Lower leg skin (tissue), 4 donors: ENCODE measurements around the gene EPSTI1. TPM values are rescaled to one million over a fixed set of nuclear protein-coding genes. Genes with fewer than 3 reads are reported as not detected.

Source experiments
- DNase-seq, 2 donors: peaks; one replicate each; pipeline ENCODE4 v3.0.0-alpha.2; 2019; ENCODE audit warnings: low spot score in 2 of 2
- H3K4me3 ChIP-seq: fragments of 200-600 bp; sonication (generic); 2 replicates; pipeline ENCODE4 v1.5.1; 2017; ENCODE audit warnings: mild to moderate bottlenecking, low read depth; ENCODE audit not compliant: poor library complexity, severe bottlenecking
- POLR2A ChIP-seq, 2 donors: fragments of 450-650 bp; IDR thresholded peaks; one replicate each; pipeline ENCODE4 v1.6.1; 2016 to 2017; ENCODE audit warnings: antibody characterized with exemption in 2 of 2, mild to moderate bottlenecking in 1 of 2, moderate library complexity in 1 of 2
- WGBS, 2 donors: methylation state at CpG; one replicate each; pipeline ENCODE4 v1.1.5; 2018; 5-methylcytosine and 5-hydroxymethylcytosine counted together
- intact Hi-C: fragments of 100-400 bp; cut with DNase I; formaldehyde crosslinking; loops from one replicate; pipeline ENCODE4 v1.15.0; 2023; ENCODE audit warnings: low total_unique reads
- total RNA-seq, 4 donors: library from RNA; depleted of rRNA; stranded (reverse); fragments of >200 nt; gene quantifications; one replicate each; pipeline ENCODE4 v1.1.0, GENCODE V29; 2016
- TF ChIP-seq, protein P1 (sequence below), 3 donors: fragments of 450-650 bp; IDR thresholded peaks; one replicate each; pipeline ENCODE4 v1.5.1; 2016; ENCODE audit warnings: antibody characterized with exemption in 3 of 3, mild to moderate bottlenecking in 3 of 3, moderate library complexity in 2 of 3

The EPSTI1 gene
- total RNA-seq, 4 donors from 2014 or later = 0.79 to 4.8 (median 0.91) TPM; not detected in 1

DNA sequence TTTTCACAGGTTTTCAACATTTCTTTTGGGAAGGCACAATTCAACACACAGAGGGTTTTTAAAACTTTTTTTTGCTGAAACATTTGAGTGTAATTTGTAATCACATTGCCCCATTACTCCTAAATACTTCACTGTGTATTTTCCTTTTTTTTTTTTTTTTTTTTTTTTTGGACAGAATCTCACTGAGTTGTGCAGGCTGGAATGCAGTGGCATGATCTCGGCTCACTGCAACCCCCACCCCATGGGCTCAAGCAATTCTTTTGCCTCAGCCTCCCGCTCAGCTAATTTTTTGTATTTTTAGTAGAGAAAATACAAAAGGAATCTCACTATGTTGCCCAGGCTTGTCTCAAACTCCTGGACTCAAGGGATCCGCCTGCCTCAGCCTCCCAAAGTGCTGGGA, 16.6 kb upstream of the EPSTI1 start:
- intact Hi-C loops = no loop called here
- no peak for DNase-seq
- no peak for TF ChIP-seq POLR2A (IDR thresholded peaks at IDR 0.05)
- TF ChIP-seq, protein P1, sequence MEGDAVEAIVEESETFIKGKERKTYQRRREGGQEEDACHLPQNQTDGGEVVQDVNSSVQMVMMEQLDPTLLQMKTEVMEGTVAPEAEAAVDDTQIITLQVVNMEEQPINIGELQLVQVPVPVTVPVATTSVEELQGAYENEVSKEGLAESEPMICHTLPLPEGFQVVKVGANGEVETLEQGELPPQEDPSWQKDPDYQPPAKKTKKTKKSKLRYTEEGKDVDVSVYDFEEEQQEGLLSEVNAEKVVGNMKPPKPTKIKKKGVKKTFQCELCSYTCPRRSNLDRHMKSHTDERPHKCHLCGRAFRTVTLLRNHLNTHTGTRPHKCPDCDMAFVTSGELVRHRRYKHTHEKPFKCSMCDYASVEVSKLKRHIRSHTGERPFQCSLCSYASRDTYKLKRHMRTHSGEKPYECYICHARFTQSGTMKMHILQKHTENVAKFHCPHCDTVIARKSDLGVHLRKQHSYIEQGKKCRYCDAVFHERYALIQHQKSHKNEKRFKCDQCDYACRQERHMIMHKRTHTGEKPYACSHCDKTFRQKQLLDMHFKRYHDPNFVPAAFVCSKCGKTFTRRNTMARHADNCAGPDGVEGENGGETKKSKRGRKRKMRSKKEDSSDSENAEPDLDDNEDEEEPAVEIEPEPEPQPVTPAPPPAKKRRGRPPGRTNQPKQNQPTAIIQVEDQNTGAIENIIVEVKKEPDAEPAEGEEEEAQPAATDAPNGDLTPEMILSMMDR (IDR thresholded peaks at IDR 0.05) = no peak
- 82 to 90% methylated on average over 3 of the region's 3 CpGs for WGBS, 2 donors
- H3K4me3 ChIP-seq = no peak overlapping the region

DNA sequence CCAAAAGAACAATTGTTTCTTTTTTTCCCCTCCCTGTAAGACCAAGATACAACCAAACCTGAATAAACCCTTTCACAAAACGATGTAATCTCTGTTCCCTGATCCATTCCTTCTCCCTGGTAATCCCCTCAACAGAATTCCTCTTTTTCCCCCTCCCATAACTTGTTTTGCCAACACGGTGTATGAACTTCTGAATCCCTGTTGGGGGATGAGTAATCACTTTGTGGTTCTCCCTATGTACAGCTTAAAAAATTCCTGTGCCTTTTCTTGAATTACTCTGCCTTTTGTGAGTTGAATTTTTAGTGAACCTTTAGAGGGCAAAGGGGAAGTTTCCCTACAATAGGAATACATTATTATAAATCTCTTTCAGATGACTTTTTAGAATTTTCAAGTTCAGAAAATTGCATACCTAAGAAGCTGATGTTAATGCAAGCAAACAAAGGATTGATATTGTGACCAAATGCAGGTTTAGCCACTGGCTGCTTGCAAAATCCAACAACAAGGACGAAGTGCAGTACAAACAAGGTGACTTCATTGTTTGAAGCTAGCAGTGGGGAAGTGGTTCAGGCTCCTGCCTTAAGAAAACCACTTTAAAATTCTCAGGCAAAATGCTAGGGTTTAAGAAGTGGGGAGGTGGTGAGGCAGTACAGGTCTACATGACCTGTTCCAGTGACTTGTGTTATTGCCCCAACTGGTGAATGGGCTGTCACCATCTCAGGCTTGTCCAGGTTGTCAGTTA, 15.0 kb upstream of the EPSTI1 start:
- WGBS, 2 donors = 51 to 55% methylated on average over 3 of the region's 3 CpGs
- TF ChIP-seq POLR2A (IDR thresholded peaks at IDR 0.05) = no peak
- TF ChIP-seq, protein P1 (IDR thresholded peaks at IDR 0.05) = no peak
- no peak overlapping the region for H3K4me3 ChIP-seq
- no peak for DNase-seq
- intact Hi-C loops = no loop called here

DNA sequence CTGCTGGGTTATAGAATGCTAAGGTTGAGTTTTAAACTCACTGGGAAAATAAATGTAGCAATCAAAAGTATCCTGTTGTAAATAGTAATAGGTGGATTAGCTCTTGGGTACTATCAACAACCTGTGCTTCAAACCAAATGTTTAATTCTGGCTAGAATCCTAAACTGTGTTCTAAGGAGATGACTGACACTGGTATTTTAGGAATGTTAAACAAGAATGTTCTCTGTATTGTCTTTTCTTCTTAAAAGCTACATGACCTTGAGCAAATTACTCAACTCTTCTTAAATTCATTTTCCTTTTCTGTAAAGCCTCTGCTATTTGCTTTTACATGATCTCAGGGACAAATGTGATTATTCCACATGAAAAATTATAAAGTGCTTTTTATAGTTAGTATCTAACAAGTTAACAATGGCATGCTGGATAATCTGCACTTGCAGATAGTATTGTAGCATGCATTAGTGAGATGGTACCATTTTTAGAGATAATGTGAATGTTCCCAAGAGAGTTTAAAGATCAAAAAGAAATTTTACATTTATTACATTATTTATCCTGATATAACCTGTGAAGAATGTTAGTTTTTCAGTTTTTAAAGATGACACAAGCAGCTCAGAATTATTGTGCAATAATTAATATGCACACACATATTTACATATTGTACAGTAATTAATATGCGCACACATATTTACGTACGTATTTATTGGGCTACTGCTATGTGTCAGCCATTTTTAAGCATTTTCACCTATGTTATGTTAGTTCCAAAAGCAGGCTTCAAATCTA, 13.6 kb upstream of the EPSTI1 start:
- WGBS, 2 donors = 89 to 90% methylated on average over 3 of the region's 3 CpGs
- TF ChIP-seq POLR2A (IDR thresholded peaks at IDR 0.05) = no peak
- TF ChIP-seq, protein P1 (IDR thresholded peaks at IDR 0.05) = no peak
- DNase-seq = no peak
- H3K4me3 ChIP-seq = no peak overlapping the region
- intact Hi-C loops = no loop called here

DNA sequence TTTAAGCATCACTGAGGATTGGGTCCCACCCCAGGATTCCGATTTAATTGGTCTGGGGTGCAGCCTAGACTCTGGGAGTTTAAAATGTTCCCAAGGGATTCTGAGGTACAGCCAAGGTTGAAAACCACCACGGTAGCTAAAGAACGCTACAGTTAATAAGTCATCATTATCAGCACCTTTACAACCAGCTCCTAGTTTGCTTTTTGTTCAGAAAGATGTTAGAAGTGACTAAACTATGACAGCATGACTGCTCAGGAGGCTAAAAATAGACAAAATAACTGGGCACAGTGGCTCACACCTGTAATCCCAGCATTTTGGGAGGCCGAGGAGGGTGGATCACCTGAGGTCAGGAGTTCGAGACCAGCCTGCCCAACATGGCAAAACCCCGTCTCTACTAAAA, 11.7 kb upstream of the EPSTI1 start:
- TF ChIP-seq, protein P1 (IDR thresholded peaks at IDR 0.05) = no peak
- no peak for TF ChIP-seq POLR2A (IDR thresholded peaks at IDR 0.05)
- no peak overlapping the region for H3K4me3 ChIP-seq
- 90 to 93% methylated on average over 6 of the region's 6 CpGs for WGBS, 2 donors
- no peak for DNase-seq
- intact Hi-C loops = no loop called here

DNA sequence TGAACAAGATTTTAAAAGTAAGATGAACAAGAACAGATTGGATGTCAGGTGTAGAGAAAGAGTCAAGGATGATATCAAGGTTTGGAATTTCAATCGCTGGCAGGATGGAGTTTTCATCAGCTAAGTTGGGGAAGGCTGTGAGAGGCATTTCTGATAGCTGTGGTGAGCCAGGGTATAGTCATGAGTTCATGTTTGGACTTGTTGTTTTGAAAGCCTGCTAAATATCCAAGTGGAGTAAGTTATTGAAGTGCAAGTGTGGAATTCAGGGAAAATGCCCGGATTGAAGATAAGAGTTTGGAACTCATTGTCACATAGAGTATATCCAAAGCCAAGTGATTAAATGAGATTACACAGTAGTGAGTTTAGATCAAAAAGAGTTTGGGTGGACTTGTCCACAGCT, 11.0 kb upstream of the EPSTI1 start:
- no peak overlapping the region for H3K4me3 ChIP-seq
- 63 to 67% methylated on average over 2 of the region's 2 CpGs for WGBS, 2 donors
- no peak for DNase-seq
- intact Hi-C loops = no loop called here
- TF ChIP-seq, protein P1 (IDR thresholded peaks at IDR 0.05) = no peak
- TF ChIP-seq POLR2A (IDR thresholded peaks at IDR 0.05) = no peak
